Embryonic facial prominence (tissue), 1 donor: ENCODE measurements around the gene NAP1L1.

Experiments used
- DNase-seq: peaks from one replicate; pipeline ENCODE4 v3.0.0-alpha.2; 2016; ENCODE audit errors: extremely low spot score

NAP1L1 gene

GRCh38 chr12:76083246-76083903 lies 1.1 kb downstream of the NAP1L1 start:
- no peak for DNase-seq

GRCh38 chr12:76081909-76082308 lies 2.6 kb downstream of the NAP1L1 start:
- no peak for DNase-seq

DNA sequence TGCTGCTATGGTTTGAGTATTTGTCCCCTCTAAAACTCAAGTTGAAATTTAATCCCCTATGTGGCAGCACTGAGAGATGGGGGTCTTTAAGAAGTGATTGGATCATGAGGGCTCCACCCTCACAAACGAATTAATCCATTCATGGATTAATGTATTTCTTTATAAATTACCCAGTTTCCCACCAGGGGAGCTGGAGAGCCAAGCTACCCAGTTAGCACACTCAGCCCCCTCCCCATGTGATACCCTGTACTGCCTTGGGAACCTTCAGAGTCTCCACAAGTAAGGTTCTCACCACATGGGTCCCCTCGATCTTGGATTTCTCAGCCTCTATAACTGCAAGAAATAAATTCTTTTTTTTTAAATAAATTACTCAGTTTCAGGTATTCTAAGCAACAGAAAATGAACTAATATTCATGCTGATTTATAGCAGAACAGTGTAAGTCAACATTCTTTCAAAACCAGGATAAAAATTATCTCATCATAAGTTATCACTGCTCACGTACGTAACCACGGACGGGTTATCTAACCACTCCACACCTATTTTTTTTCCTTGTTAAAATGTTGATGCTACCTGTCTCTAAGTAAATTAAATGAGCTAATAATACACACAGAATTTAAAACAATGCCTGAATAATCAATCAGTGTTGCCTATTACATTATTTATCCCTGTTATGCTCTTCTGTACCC lies 3.6 kb downstream of the NAP1L1 start:
- no peak for DNase-seq

- no peak for DNase-seq
These were observed 4.3 kb downstream of the NAP1L1 start for GRCh38 chr12:76080017-76080728.

- DNase-seq, result no peak
These were observed 5.7 kb downstream of the NAP1L1 start for GRCh38 chr12:76078748-76079147.

GRCh38 chr12:76075448-76075847 lies 9.0 kb downstream of the NAP1L1 start:
- no peak for DNase-seq

DNA sequence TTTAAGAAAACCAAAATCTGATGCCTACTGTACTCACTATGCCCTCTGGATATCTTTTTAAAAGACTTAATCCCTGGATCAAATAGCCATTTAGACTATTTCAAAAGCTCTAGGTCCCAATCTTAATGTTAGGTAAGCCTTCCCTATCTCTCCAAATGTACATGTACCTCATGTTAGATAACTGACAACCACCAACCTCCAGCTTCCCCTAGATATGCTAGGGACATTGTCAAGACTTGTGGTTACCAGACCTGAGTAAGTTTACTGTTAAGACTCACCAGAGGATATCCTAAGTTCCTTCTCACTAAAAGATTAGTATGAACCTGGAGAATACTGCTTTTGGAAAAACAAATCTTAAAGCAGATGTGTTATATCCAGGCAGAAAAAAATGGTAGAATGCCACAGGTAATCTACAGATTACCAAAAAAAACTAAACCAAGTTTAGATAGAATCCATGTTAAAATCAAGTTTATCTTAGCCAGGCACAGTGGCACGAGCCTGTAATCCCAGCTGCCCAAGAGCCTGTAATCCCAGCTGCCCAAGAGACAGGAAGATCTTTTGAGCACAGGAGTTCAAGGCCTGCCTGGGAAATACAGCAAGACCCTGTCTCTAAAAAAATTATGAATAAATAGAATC lies 9.7 kb downstream of the NAP1L1 start:
- DNase-seq, result no peak

DNA sequence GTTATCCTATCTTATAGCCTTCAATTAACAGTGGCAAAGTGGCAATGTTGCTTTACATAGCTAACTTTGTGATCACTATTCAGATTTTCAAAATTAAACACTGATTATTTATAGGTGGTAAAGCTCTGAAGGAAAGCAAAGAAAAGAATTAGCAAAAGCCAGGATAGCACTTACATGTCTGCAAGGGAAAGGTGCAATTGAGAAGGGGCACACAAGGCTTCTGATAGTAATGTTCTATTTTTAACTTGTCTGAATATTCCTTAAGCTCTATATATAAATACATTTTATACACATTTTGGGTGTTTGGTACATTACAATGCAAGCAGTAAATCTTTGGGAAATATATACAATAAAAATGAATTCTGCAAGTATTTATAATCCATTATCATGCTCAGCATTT lies 10.9 kb downstream of the NAP1L1 start:
- no peak for DNase-seq

- no peak for DNase-seq
These were observed 11.9 kb downstream of the NAP1L1 start for GRCh38 chr12:76072568-76072967.

DNA sequence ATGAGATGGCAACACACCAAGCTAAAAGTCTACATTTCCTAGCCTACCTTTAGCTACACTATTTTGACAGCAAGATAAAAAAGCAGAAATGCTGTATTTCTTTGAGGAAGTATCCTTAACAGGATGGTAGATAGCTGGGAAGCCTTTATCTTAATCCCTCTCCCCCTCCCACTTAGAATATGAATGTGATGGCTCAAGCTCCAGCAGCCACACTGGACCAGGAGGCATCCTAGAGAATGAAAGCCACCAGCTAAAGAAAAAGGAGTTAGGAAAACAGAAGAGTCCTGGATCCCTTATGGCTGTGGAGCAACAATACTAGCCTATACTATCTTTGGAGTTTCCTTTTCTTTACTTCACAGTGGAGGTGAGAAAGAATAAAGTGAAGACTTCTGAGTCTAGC lies 15.1 kb downstream of the NAP1L1 start:
- no peak for DNase-seq

DNA sequence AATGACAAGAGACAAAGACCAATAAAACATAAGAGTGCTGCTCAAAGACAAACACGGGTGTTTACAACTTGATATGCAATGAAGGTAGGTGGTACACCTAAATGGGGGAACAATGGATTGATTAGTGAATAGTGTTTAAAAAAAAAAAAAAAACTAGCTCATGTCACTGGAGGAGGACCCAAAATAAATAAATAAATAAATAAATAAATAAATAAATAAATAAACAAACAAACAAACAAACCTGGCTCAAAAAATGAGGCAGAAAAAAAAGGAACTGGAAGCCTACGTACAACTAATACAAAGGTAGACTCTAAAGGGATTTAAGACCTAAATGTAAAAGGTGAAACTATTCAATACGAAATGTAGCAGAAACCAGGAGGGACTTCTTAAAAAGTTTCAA lies 18.6 kb downstream of the NAP1L1 start:
- DNase-seq, result no peak

DNA sequence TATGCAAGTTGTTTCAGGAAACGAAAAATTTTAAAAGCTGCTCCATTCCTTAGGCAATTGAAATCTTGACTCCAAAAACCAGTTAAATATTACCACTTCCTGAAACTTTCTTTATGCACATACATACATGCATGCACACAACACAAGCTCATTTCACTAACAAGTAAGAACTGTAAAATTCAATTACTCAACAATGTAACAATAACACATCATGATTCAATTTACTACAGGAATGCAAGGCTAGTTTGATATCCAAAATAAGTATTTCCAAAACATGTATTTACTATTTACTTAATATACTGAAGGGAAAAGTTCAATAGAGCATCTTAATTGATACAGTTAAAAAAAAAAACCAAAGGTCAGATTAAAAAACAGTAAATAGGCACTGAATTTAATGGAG lies 19.6 kb downstream of the NAP1L1 start:
- no peak for DNase-seq

DNA sequence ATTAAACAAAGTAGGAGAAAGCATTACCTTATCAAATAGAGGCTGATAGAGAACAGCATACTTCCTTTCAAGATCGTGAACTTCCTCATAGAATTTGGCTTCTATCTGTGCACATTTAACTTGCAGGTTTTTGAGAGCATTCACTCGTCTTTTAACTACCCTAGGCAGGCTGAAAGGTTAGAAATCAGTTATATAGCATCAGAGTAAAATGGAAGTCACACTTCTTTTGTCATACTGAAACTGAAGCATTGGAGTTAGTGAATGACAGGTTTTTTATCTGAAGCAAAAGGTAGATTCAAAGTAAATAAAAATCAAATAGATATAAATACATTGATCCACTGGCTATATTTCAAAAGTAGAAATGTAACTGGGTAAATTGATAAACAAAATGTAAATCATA lies 24.4 kb downstream of the NAP1L1 start:
- DNase-seq, result no peak

GRCh38 chr12:76057326-76057725 lies 27.2 kb downstream of the NAP1L1 start:
- DNase-seq, result no peak

DNA sequence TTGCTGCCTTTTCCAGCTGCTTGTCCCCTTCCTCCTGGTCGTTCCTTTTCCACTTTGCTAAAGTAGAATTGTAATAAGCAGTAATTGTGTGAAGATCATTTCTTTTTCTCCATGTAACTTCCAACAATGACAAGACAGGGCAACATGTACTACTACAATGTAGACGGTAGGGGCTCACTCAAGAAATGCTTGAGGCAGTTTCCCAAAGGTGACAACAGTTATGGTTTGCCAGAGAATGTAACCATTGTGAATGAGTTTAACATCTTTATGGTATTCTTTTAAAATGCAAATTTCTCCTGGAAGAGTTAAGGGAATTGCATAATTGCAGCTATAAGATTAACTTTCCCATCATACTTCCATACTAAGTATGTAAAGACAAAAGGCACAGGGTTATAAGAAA lies 29.1 kb downstream of the NAP1L1 start:
- no peak for DNase-seq

DNA sequence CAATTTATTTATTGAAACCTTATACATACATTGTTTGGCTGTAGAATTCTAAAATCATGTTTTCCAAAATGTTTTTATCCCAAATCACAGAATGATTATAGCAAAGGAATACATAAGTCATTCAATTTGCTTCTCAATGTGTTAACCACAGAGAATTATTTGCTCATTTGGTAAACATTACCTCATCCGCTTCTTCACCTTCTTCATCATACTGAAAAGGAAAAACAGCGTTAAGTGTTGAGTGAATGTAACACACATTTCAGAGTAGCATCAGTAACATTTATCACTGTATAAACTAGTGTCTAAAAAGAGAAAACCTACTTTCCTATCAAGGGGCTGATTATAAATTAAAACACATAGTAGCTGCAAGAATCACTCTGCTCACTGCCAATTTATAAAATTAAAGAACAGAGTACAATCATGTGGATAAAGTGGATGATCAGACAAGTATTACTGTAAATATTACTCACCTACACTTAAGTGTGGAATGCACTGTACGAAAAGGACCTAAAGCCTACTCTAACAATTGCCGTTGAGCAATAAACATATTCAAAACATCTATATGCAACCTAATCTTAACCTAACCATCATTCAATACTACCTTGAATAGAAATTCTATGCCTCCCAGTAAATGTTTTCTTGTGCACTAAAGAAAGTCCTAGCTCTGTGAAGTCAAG lies 34.8 kb downstream of the NAP1L1 start:
- DNase-seq, result no peak

DNA sequence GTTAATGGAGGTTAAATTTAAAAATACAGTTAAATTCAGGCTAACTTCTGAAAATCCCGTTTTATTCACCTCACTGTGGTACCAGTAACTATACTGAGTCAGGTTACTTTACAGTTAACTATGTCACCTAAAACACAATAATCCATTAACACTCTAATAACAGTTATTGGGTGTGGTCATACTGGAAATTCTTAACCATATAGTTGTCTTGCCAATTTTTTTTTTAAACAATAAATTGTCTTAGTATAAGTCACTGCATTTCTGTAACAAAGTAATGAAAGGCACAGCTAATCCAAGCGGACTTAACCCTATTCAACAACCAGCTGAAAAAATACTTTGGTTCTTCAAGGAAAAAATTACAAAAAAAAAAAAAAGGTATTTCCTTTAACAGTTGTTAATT lies 36.7 kb downstream of the NAP1L1 start:
- DNase-seq, result no peak

DNA sequence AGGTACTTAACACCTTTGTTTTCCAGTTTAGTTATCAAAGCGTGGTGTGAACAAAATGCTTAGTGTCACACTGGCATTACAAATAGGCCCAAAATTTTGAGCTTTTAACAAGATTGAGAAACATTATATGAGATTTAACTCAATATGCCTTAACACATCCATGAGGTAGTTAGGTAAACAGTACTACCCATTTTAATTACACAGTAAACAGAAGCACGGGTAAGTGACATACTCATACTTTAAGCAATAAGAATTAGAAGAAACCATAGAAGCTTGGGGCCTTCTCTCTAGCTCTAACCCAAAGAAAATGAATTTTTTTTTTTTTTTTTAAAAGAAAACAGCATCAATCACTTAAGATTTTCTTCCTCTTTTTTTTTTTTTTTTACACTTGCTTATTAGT lies 37.4 kb downstream of the NAP1L1 start:
- DNase-seq, result no peak

DNA sequence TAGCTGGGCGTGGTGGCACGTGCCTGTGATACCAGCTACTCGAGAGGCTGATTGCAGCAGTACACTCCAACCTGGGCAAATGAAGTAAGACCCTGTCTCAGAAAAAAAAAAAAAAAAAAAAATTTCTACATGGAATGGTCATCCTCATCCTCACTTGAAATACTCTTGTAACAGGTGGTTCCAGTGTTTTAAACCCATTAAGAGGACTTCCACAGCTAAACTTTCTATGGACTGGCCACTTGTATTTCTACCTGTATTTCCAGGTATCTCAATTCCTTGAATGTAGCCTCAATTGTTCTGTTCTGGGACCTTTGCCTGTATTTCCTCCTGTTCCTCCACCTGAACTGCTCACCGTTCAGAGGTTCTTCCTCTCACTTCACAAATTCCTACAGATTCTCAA lies 41.1 kb downstream of the NAP1L1 start:
- no peak for DNase-seq

GRCh38 chr12:76042147-76042546 lies 42.3 kb downstream of the NAP1L1 start:
- no peak for DNase-seq

- DNase-seq, result no peak
These were observed 43.1 kb downstream of the NAP1L1 start for GRCh38 chr12:76041406-76041805.

DNA sequence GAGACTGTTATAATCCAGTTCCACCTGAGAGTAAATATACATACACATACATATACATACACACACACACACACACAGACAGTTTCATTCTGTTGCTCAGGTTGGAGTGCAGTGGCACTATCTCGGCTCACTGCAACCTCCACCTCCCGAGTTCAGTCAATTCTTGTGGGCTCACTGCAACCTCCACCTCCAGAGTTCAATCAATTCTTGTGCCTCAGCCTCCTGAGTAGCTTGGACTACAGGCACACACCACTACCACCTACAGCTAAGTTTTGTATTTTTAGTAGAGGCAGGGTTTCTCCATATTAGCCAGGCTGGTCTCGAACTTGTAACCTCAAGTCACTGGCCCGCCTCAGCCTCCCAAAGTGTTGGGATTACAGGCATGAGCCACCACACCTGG lies 44.0 kb downstream of the NAP1L1 start:
- DNase-seq, result no peak
